ENCODE results near the gene COL13A1.

DNA sequence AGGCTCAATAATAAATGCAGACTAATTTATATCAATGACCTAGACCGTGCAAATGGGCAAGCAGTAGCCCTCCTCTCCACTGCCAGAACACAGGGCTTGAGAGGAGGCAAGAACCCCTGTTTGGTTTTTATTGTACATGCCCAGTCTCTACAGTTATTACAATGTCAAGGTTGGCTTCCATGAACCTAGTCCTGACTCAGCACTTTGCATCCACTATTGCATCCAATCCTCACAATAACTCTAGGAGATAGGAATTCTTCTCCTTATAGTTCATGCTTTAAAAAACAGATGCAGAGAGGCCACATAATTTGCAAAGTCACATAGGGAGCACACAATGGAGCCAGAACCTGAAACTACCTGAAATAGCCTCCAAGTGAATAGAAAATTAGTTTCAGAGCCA is 7.0 kb upstream of the COL13A1 start:
- TF ChIP-seq POLR2A (IDR thresholded peaks at IDR 0.05) (no peak), POLR2AphosphoS5 (IDR thresholded peaks at IDR 0.05) (no peak)
- TF ChIP-seq, protein P1, sequence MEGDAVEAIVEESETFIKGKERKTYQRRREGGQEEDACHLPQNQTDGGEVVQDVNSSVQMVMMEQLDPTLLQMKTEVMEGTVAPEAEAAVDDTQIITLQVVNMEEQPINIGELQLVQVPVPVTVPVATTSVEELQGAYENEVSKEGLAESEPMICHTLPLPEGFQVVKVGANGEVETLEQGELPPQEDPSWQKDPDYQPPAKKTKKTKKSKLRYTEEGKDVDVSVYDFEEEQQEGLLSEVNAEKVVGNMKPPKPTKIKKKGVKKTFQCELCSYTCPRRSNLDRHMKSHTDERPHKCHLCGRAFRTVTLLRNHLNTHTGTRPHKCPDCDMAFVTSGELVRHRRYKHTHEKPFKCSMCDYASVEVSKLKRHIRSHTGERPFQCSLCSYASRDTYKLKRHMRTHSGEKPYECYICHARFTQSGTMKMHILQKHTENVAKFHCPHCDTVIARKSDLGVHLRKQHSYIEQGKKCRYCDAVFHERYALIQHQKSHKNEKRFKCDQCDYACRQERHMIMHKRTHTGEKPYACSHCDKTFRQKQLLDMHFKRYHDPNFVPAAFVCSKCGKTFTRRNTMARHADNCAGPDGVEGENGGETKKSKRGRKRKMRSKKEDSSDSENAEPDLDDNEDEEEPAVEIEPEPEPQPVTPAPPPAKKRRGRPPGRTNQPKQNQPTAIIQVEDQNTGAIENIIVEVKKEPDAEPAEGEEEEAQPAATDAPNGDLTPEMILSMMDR (IDR thresholded peaks at IDR 0.05), result no peak

All from breast epithelium (tissue), 3 donors.